Activated CD8-positive, alpha-beta T cell treated with anti-CD3 and anti-CD28 coated beads for 36 hours (primary cell): Measurements from ENCODE around the gene WDR1. TPM values are rescaled to one million over a fixed set of nuclear protein-coding genes. Genes with fewer than 3 reads are reported as not detected.

Experiments used
- ATAC-seq: fragments of 200-7000 bp; cut with Tn5 transposase; one replicate; pipeline ENCODE4 v1.10.0; 2021; ENCODE audit warnings: mild to moderate bottlenecking, moderate library complexity
- CTCF ChIA-PET: fragments of 350-600 bp; sonication (Branson Sonifier 250); formaldehyde crosslinking; loops from one replicate; lab custom pipeline; 2021; ENCODE audit warnings: antibody characterized with exemption; lab: Charles Lee
- POLR2A ChIA-PET: fragments of 350-600 bp; sonication (Branson Sonifier 250); formaldehyde crosslinking; loops from one replicate; lab custom pipeline; 2021; ENCODE audit warnings: antibody characterized with exemption; lab: Charles Lee
- DNase-seq: peaks from one replicate; pipeline ENCODE4 v3.0.0-alpha.2; 2020
- H3K27ac Mint-ChIP-seq: one replicate; pipeline ENCODE4 v1.8.0; 2021; ENCODE audit warnings: mild to moderate bottlenecking, mixed read lengths
- H3K27me3 Mint-ChIP-seq: one replicate; pipeline ENCODE4 v1.8.0; 2021; ENCODE audit warnings: mixed read lengths
- H3K36me3 Mint-ChIP-seq: one replicate; pipeline ENCODE4 v1.8.0; 2021; ENCODE audit warnings: low read depth, mixed read lengths
- H3K4me1 Mint-ChIP-seq: one replicate; pipeline ENCODE4 v1.8.0; 2021; ENCODE audit warnings: low read depth, mixed read lengths
- H3K4me3 Mint-ChIP-seq: one replicate; pipeline ENCODE4 v1.8.0; 2021; ENCODE audit warnings: mild to moderate bottlenecking, moderate library complexity, mixed read lengths
- H3K9me3 Mint-ChIP-seq: one replicate; pipeline ENCODE4 v1.8.0; 2021; ENCODE audit warnings: mixed read lengths
- intact Hi-C: fragments of 100-400 bp; cut with micrococcal nuclease; formaldehyde crosslinking; loops from one replicate; pipeline ENCODE4 v1.10.0; 2022
- total RNA-seq, 2 experiments: library from RNA; stranded (reverse); gene quantifications; one replicate each; pipeline ENCODE4 v1.2.3, GENCODE V29; 2021
- TF ChIP-seq, protein P1 (sequence below): fragments of 200-600 bp; IDR thresholded peaks from one replicate; pipeline ENCODE4 v1.8.0; 2022; ENCODE audit warnings: antibody characterized with exemption, mild to moderate bottlenecking

The WDR1 gene
- total RNA-seq, 2 experiments from 2014 or later: 390 to 393 TPM

DNA sequence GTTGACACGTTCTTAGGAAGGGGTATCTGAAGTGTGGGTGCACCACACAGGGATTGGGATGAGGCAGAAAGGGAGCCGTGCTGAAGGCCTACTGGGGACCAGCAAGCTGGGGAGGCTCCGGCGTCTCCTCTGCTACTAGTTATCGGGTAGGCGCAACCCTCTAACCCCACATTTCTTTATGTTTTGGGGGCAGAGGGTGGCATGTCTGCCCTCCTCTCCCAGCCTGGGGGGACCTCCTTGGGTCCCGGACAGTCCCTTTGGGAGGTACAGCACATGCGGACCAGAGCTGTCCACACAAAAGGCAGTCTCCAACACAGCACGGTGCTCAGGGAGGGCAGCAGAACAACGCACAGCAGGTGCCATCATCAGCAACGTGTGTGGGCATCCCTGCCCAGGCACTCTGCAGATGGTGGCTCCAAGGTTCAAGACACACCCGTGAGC, 33.2 kb downstream of the WDR1 start:
- TF ChIP-seq, protein P1, sequence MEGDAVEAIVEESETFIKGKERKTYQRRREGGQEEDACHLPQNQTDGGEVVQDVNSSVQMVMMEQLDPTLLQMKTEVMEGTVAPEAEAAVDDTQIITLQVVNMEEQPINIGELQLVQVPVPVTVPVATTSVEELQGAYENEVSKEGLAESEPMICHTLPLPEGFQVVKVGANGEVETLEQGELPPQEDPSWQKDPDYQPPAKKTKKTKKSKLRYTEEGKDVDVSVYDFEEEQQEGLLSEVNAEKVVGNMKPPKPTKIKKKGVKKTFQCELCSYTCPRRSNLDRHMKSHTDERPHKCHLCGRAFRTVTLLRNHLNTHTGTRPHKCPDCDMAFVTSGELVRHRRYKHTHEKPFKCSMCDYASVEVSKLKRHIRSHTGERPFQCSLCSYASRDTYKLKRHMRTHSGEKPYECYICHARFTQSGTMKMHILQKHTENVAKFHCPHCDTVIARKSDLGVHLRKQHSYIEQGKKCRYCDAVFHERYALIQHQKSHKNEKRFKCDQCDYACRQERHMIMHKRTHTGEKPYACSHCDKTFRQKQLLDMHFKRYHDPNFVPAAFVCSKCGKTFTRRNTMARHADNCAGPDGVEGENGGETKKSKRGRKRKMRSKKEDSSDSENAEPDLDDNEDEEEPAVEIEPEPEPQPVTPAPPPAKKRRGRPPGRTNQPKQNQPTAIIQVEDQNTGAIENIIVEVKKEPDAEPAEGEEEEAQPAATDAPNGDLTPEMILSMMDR: no peak
- DNase-seq: peak; percentile 1
- Mint-ChIP-seq H3K4me1 (no peaks in the 10 kb centered on the region), H3K9me3 (no peaks in the 10 kb centered on the region), H3K27me3 (no peaks in the 10 kb centered on the region), H3K36me3 (peaks cover 64% of the 10 kb centered on the region), H3K4me3 (no peak overlapping the region), H3K27ac (no peak overlapping the region)
- intact Hi-C loops: no loop called here
- ChIA-PET POLR2A (interaction anchor here (1.1 to 18.7 kb wide), 3 partner anchors 11 to 27 kb away, joined by 4 to 403 read pairs (median 8); partner anchors contain the start of gene WDR1), CTCF (no interaction called here)
- no peak for ATAC-seq

DNA sequence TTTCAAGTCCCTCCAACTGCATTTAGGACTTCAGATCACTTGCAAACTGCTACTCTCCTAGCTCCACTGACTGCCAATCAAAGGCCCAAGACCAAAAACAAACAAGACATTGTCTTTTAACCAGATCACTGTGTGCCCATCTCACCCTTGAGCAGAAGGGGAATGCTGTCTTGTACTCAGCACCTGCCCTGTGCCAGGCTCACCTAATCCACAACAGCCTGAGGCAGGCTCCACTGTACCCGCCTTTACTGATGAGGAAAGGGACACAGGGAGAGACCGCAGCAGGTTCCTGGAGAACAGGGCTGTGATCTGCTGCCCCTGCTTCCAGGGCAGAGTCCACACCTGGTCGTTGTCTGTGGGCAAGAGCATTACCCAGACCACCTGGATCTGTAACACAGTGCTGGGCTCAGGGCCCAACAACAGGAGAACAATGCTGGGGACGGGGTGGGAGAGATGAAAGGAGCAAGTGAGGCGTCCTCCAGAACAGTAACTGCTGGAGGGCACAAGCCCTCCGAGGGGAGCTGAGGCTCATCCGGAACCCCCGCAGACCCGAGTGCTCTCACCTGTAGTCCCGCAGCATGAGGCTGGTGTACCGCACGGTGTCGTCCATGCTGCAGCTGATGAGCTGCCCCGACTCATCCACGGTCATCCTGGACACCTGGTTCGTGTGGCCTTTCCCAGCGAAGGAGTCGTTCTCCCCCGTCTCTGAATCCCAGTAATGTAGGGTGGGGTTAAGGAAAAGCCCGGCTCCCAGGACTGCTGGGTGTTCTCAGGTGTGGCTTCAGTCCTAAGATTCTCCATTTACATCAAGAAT, 33.9 kb downstream of the WDR1 start:
- intact Hi-C loops: no loop called here
- ChIA-PET POLR2A (interaction anchor here (2.2 to 18.7 kb wide), 2 partner anchors 14 to 28 kb away, joined by 8 to 403 read pairs; partner anchors contain the start of gene WDR1), CTCF (no interaction called here)

DNA sequence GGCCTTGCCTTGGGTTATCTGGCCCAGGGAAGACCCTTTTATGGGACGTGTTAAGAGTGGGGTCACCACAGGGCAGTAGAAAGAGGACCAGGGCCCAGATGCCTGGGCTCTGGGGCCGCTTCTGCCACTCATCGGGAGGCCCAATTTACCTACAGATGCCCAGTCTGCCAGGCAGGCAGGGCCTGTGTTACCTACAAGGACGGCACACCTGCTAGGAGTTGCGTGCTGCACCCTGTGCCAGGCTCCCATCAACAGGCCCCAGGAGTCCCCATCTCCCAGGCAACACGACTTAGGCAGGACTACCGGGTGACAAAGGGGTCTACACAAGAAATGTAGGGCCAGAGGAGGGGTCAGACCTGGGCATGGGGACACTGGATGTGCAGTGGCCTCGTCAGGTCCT, 34.6 kb downstream of the WDR1 start:
- no peak for ATAC-seq
- H3K4me3 Mint-ChIP-seq: no peak overlapping the region
- H3K27ac Mint-ChIP-seq: no peak overlapping the region
- peaks cover 59% of the 10 kb centered on the region for H3K36me3 Mint-ChIP-seq
- DNase-seq: no peak
- POLR2A ChIA-PET: interaction anchor here (1.5 kb wide), 1 partner anchor 13 kb away, joined by 4 read pairs; no protein-coding TSS in a partner anchor
- no peaks in the 10 kb centered on the region for H3K9me3 Mint-ChIP-seq
- no peaks in the 10 kb centered on the region for H3K4me1 Mint-ChIP-seq
- no peaks in the 10 kb centered on the region for H3K27me3 Mint-ChIP-seq
- intact Hi-C loops: no loop called here
- TF ChIP-seq, protein P1: no peak
- CTCF ChIA-PET: no interaction called here

More for the DNA sequence above, 33.9 kb downstream of the WDR1 start:
- Mint-ChIP-seq H3K4me1 (no peaks in the 10 kb centered on the region), H3K4me3 (no peak overlapping the region), H3K9me3 (no peaks in the 10 kb centered on the region), H3K36me3 (peaks cover 64% of the 10 kb centered on the region), H3K27ac (no peak overlapping the region), H3K27me3 (no peaks in the 10 kb centered on the region)
- DNase-seq (no peak), ATAC-seq (no peak)
- TF ChIP-seq, protein P1: no peak

DNA sequence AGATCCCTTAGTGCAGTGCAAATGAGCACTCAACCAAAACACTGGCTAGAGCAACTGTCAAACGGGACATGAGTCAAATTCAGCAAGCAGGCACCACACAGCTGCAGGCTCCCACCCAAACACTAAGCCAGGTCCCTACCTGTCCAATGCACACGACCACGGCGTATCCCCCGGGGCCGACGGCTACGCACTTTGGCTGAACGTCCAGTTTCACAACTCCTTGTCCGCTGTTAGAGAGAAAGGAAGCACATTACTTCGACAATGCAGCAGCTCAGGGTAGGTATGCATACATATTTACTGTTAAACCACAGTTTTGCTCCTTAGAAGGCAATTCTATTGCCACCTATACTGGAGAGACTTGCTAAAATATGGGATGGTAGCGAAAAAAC, 35.4 kb downstream of the WDR1 start:
- intact Hi-C loops: no loop called here
- no peaks in the 10 kb centered on the region for H3K4me1 Mint-ChIP-seq
- peak overlapping the region; percentile 57 for H3K27ac Mint-ChIP-seq
- TF ChIP-seq, protein P1: no peak
- CTCF ChIA-PET: interaction anchor here (1.0 kb wide), 1 partner anchor 9 kb away, joined by 4 read pairs; no protein-coding TSS in a partner anchor
- DNase-seq (peak; percentile 0), ATAC-seq (no peak)
- POLR2A ChIA-PET: interaction anchor here (1.5 kb wide), 1 partner anchor 13 kb away, joined by 4 read pairs; no protein-coding TSS in a partner anchor
- peaks cover 59% of the 10 kb centered on the region for H3K36me3 Mint-ChIP-seq
- H3K27me3 Mint-ChIP-seq: no peaks in the 10 kb centered on the region
- H3K4me3 Mint-ChIP-seq: no peak overlapping the region
- no peaks in the 10 kb centered on the region for H3K9me3 Mint-ChIP-seq
